Right atrium auricular region (tissue), 2 donors: ENCODE results near the gene UBQLN1. TPM values are rescaled to one million over a fixed set of nuclear protein-coding genes. Genes with fewer than 3 reads are reported as not detected.

Experiments
- DNase-seq: peaks from one replicate; pipeline ENCODE4 v3.0.0-alpha.2; 2019; ENCODE audit warnings: low spot score
- H3K27ac ChIP-seq, 2 donors: fragments of 200-600 bp; sonication (generic); 1 replicate in 1 of 2; 2 replicates in 1 of 2; pipeline ENCODE4 v1.5.1; 2016 to 2019
- H3K27me3 ChIP-seq, 2 donors: fragments of 200-600 bp; sonication (generic); one replicate each; pipeline versions ENCODE4 v1.5.1 to v1.6.0; 2017 to 2019
- H3K36me3 ChIP-seq: fragments of 200-600 bp; sonication (generic); one replicate; pipeline ENCODE4 v1.5.1; 2016
- H3K4me1 ChIP-seq, 2 donors: fragments of 200-600 bp; sonication (generic); one replicate each; pipeline versions ENCODE4 v1.5.1 to v1.6.0; 2017 to 2019
- H3K4me3 ChIP-seq, 2 donors: fragments of 200-600 bp; sonication (generic); 1 replicate in 1 of 2; 2 replicates in 1 of 2; pipeline ENCODE4 v1.5.1; 2017 to 2019; ENCODE audit warnings: mild to moderate bottlenecking in 1 of 2, moderate library complexity in 1 of 2
- H3K9me3 ChIP-seq, 2 donors: fragments of 200-600 bp; sonication (generic); one replicate each; pipeline ENCODE4 v1.5.1; 2019
- total RNA-seq, 2 donors: library from RNA; depleted of rRNA; stranded (reverse); fragments of >200 nt; gene quantifications; one replicate each; pipeline ENCODE4 v1.1.0, GENCODE V29; 2016
- TF ChIP-seq, protein P1 (sequence below), 2 donors: fragments of 200-600 bp; sonication (generic); IDR thresholded peaks; one replicate each; pipeline ENCODE4 v1.5.1; 2019; ENCODE audit warnings: antibody characterized with exemption in 2 of 2

The UBQLN1 gene
- total RNA-seq, 2 donors from 2014 or later: 85.2 to 89.9 TPM

DNA sequence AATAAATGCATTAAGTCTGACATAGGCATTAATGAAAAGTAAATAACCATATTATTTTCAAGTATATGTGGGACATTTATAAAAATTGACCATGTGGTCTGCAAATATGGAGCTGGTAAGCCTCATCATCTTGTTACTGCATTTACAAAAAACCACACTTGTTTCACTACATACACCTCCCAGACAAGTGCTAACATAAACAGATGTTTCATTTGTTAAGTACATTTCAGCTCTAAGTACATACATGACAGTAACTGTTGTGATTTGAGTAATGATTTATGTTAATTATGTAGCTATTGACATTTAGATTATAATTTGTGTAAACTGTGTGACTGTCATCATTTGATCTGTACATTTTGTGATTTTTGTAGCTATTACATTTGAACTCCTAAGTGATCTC is 70.9 kb downstream of the UBQLN1 start:
- Histone ChIP-seq H3K27me3 (no peaks in the 10 kb centered on the region), H3K4me1 (no peaks in the 10 kb centered on the region)
- TF ChIP-seq, protein P1, sequence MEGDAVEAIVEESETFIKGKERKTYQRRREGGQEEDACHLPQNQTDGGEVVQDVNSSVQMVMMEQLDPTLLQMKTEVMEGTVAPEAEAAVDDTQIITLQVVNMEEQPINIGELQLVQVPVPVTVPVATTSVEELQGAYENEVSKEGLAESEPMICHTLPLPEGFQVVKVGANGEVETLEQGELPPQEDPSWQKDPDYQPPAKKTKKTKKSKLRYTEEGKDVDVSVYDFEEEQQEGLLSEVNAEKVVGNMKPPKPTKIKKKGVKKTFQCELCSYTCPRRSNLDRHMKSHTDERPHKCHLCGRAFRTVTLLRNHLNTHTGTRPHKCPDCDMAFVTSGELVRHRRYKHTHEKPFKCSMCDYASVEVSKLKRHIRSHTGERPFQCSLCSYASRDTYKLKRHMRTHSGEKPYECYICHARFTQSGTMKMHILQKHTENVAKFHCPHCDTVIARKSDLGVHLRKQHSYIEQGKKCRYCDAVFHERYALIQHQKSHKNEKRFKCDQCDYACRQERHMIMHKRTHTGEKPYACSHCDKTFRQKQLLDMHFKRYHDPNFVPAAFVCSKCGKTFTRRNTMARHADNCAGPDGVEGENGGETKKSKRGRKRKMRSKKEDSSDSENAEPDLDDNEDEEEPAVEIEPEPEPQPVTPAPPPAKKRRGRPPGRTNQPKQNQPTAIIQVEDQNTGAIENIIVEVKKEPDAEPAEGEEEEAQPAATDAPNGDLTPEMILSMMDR (IDR thresholded peaks at IDR 0.05): no peak

DNA sequence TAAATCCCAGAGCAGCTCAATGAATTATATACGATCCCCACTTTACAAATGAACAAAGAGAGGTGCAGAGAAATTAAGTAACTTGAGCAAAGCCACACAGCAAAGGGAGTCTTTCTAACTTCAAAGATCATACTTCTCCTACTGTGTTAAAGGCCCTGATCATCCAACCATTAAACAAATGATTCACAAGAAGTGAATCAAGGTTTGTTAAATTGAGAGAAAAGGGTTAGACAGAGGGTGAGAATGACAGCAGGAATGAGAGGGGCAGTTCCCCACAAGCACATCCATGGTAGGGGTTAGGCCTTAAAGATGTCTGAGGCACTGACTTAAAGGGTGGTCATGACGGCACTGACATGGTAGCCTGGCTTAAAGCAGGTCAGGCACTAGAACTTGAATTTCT is 74.1 kb downstream of the UBQLN1 start:
- H3K27ac ChIP-seq: no peak overlapping the region
- DNase-seq: no peak
- H3K36me3 ChIP-seq: no peaks in the 10 kb centered on the region
- H3K4me3 ChIP-seq: no peak overlapping the region
- H3K4me1 ChIP-seq: no peaks in the 10 kb centered on the region
- H3K9me3 ChIP-seq: no peaks in the 10 kb centered on the region
- TF ChIP-seq, protein P1 (IDR thresholded peaks at IDR 0.05): no peak
- no peaks in the 10 kb centered on the region for H3K27me3 ChIP-seq

More for the DNA sequence above, 70.9 kb downstream of the UBQLN1 start:
- H3K27ac ChIP-seq: no peak overlapping the region
- H3K9me3 ChIP-seq: no peaks in the 10 kb centered on the region
- no peaks in the 10 kb centered on the region for H3K36me3 ChIP-seq
- H3K4me3 ChIP-seq: no peak overlapping the region
- no peak for DNase-seq

DNA sequence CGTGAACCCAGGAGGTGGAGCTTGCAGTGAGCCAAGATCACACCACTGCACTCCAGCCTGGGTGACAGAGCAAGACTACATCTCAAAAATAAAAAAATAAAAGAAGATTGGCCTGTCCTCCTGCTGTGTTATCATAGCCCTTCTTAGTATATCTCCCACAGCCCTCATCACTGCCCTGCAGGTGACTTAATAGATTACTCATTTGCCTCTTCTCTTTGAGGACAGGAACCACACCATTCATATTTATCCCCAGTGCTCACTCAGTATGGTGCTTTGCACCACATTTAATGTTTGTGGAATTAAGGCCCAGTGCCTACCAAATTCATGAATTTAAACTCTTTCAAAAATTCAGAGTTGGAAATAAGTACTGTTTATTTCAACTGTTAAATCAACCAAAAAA is 74.5 kb downstream of the UBQLN1 start:
- TF ChIP-seq, protein P1 (IDR thresholded peaks at IDR 0.05): no peak
- Histone ChIP-seq H3K4me3 (no peak overlapping the region), H3K27me3 (no peaks in the 10 kb centered on the region), H3K9me3 (no peaks in the 10 kb centered on the region), H3K27ac (no peak overlapping the region), H3K4me1 (no peaks in the 10 kb centered on the region), H3K36me3 (no peaks in the 10 kb centered on the region)
- no peak for DNase-seq

DNA sequence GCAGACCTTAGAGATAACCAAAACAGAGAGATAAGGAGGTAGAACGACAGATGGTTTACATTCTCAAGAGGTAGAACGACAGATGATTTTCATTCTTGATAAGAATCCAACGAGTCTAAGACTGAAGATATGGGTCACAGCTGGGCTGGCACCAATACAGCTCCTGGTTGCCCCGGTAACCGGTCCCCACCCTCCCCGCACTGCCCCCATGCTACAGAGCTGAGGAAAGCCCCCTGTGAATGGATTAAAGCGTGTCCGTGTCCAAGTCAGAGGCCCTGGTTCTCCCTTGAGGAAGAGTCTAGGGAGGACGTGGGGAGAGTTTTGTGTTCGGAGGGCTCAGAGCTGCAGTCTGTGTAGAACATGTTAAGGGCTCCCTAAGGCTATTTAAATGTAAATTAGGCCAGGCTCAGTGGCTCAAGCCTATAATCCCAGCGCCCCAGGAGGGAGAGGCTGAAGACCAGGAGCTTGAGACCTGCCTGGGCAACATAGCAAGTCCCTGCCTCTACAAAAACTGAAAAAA is 76.8 kb downstream of the UBQLN1 start:
- H3K9me3 ChIP-seq: no peaks in the 10 kb centered on the region
- no peaks in the 10 kb centered on the region for H3K4me1 ChIP-seq
- H3K27me3 ChIP-seq: no peaks in the 10 kb centered on the region
- DNase-seq: no peak
- H3K27ac ChIP-seq: no peak overlapping the region
- no peak overlapping the region for H3K4me3 ChIP-seq
- no peaks in the 10 kb centered on the region for H3K36me3 ChIP-seq
- TF ChIP-seq, protein P1 (IDR thresholded peaks at IDR 0.05): no peak

DNA sequence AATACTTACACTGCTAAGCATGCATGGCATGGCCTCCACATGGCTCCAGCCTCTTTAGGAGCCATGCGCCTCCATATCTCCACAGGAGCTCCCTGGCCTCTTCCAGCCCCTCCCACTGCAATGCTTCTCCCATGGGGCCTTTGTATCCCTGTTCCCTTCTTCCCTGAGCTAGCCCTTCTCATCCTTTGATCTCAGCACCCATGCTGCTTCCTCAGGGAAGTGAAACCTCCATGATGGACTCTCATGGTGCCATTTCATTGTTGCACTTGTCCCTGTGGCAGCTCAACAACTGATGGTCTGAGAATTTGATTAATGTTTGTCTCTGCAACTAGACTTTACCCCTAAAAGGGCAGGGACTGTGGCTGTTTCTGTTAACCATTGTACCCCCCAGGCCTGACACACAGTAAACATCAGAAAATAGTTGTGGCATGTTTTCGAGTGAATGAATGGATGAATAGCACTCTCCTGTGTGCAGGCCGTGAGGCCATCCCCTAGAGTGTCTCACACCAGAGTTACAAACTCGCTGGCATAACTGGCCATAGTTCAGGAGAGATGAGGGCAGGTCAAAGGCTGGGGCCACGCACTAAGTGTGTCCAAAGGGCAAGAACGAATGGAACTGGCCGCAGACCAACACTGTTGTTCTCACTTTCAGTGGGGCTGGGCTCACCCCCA is 78.2 kb downstream of the UBQLN1 start:
- TF ChIP-seq, protein P1 (IDR thresholded peaks at IDR 0.05): no peak
- H3K36me3 ChIP-seq: no peaks in the 10 kb centered on the region
- H3K9me3 ChIP-seq: no peaks in the 10 kb centered on the region
- no peak for DNase-seq
- H3K4me3 ChIP-seq: no peak overlapping the region
- H3K4me1 ChIP-seq: no peaks in the 10 kb centered on the region
- no peak overlapping the region for H3K27ac ChIP-seq
- H3K27me3 ChIP-seq: no peaks in the 10 kb centered on the region

DNA sequence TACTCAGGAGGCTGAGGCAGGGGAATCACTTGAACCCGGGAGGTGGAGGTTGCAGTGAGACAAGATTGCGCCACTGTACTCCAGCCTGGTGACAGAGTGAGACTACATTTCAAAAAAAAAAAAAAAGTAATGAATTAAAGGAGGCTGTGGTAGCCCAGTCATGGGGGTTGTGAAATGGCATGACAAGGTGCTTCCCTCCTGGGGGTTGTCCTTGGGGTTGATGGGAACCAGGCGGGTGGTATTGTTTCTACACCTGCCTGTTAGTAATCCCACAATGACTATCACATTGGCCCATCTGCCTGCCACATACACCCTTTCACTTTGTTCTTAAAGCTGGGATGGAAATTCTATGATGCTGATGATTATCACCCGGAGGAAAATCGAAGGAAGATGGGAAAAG is 79.2 kb downstream of the UBQLN1 start:
- H3K4me3 ChIP-seq: no peak overlapping the region
- H3K9me3 ChIP-seq: no peaks in the 10 kb centered on the region
- no peaks in the 10 kb centered on the region for H3K36me3 ChIP-seq
- TF ChIP-seq, protein P1 (IDR thresholded peaks at IDR 0.05): no peak
- no peak overlapping the region for H3K27ac ChIP-seq
- peaks cover 0 to 8% of the 10 kb centered on the region in 2 donors for H3K4me1 ChIP-seq
- no peak for DNase-seq
- H3K27me3 ChIP-seq: no peaks in the 10 kb centered on the region
